ENCODE data around the gene SYTL3.

DNA sequence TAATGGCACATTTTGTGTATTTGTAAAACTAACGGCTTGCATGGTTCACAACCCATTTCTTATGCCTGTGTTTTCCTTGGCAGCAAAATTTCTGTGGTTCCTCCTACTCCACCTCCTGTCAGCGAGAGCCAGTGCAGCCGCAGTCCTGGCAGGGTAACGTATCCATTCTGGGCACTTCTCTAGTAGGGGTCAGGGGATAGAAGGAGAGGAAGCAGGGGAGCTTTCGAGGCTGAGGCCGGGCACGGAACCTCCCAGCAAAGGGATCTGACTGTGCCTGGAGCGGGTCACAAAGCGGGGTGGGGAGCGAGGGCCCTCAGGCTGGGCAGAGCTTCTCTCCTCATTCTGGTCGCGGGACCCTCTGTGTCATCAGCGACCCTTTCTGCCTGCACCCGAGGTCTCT lies 58.4 kb downstream of the SYTL3 start:
- TF ChIP-seq EZH2 (IDR thresholded peaks at IDR 0.05; ENCODE audit: low read depth): no peak
- TF ChIP-seq, protein P1, sequence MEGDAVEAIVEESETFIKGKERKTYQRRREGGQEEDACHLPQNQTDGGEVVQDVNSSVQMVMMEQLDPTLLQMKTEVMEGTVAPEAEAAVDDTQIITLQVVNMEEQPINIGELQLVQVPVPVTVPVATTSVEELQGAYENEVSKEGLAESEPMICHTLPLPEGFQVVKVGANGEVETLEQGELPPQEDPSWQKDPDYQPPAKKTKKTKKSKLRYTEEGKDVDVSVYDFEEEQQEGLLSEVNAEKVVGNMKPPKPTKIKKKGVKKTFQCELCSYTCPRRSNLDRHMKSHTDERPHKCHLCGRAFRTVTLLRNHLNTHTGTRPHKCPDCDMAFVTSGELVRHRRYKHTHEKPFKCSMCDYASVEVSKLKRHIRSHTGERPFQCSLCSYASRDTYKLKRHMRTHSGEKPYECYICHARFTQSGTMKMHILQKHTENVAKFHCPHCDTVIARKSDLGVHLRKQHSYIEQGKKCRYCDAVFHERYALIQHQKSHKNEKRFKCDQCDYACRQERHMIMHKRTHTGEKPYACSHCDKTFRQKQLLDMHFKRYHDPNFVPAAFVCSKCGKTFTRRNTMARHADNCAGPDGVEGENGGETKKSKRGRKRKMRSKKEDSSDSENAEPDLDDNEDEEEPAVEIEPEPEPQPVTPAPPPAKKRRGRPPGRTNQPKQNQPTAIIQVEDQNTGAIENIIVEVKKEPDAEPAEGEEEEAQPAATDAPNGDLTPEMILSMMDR (conservative IDR thresholded peaks at IDR 0.05): no peak
